ENCODE results near the gene ST8SIA1.

Gene ST8SIA1

DNA sequence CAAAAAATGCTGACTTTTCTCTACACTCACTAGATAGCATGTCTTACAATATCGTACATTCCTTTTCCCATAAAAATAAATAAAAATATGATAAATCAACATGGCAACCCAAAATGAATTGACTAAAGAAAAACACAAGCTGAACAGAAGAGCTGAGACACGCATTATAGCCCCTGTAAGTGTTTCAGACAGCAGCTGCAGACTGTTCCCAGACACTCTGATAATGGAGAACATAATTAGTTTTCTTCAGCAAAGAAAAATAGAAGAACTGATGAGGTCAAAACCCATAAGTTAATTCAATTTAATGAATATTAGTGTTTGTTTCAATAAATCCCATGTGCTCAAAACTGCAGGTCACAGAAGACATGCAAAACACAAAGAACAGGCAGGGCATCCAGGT, 23.8 kb downstream of the ST8SIA1 start:
- POLR2A ChIA-PET = interaction anchor here (0.5 kb wide), 1 partner anchor 627 kb away, joined by 3 read pairs; no protein-coding TSS in a partner anchor
- CTCF ChIA-PET = no interaction called here
- TF ChIP-seq, protein P1, sequence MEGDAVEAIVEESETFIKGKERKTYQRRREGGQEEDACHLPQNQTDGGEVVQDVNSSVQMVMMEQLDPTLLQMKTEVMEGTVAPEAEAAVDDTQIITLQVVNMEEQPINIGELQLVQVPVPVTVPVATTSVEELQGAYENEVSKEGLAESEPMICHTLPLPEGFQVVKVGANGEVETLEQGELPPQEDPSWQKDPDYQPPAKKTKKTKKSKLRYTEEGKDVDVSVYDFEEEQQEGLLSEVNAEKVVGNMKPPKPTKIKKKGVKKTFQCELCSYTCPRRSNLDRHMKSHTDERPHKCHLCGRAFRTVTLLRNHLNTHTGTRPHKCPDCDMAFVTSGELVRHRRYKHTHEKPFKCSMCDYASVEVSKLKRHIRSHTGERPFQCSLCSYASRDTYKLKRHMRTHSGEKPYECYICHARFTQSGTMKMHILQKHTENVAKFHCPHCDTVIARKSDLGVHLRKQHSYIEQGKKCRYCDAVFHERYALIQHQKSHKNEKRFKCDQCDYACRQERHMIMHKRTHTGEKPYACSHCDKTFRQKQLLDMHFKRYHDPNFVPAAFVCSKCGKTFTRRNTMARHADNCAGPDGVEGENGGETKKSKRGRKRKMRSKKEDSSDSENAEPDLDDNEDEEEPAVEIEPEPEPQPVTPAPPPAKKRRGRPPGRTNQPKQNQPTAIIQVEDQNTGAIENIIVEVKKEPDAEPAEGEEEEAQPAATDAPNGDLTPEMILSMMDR (IDR thresholded peaks at IDR 0.05; ENCODE audit: insufficient read depth, low read length, missing control alignments) = no peak

DNA sequence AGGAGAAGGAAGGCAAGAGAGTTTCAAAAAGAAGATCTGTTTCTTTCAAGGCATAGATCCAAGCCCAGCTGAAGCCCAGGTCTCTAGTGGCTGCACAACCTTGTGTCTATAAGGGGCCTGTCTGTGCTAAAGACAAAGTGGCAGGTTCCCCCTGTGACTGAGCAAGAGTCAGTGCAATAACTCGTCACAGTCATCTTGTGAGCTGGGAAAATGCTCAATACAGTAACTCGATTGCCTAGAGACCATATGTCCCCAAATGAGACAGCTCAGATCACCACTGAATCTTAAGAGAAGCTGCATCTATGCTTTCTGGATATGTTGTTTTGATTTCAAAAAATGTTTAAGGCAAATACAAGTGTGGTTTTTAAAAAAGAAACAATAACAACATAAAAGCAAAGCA, 24.2 kb downstream of the ST8SIA1 start:
- ChIA-PET POLR2A (interaction anchor here (0.5 kb wide), 1 partner anchor 628 kb away, joined by 3 read pairs; no protein-coding TSS in a partner anchor), CTCF (no interaction called here)
- no peak overlapping the region for H3K4me3 ChIP-seq (ENCODE audit: low read depth, low read length)
- no peak for DNase-seq (ENCODE audit: low read depth, low spot score)
- TF ChIP-seq, protein P1 (IDR thresholded peaks at IDR 0.05; ENCODE audit: insufficient read depth, low read length, missing control alignments) = no peak

More for the DNA sequence above, 23.8 kb downstream of the ST8SIA1 start:
- no peak for DNase-seq (ENCODE audit: low read depth, low spot score)
- H3K4me3 ChIP-seq (ENCODE audit: low read depth, low read length) = no peak overlapping the region

DNA sequence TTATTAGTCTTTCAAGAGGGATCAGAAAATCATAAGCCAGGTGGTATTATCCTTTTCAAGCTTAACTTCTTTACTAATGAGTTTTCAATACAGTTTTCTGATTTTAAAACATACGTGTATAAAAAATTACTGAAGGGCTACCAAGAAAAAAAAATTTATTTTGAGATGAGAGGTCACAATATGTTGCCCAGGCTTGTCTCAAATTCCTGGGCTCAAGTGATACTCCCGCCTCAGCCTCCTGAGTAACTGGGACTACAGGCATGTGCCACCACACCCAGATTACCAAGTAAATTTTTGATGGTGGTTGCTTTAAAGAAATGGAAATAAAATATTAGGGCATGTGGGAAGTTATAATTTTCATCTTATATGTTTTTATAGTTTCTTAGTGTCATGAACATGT, 26.7 kb downstream of the ST8SIA1 start:
- POLR2A ChIA-PET = no interaction called here
- TF ChIP-seq, protein P1 (IDR thresholded peaks at IDR 0.05; ENCODE audit: insufficient read depth, low read length, missing control alignments) = no peak

DNA sequence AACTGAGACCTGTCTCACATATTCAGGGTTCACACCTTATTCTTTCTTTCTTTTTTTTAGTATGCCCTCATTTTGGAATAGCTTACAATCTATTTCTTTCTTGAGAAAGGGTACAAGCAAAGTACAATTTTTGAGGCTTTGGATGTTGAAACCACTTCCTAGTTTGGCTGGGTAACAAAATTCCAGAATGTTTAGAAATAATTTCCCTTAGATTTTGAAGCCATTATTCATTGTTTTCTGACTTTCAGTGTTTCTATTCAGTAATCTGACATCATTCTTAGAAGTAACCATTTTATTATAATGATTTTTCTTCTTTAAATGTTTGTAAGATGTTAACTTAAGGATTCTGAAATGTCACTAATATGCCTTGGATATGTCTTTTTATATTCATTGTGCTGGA, 28.2 kb downstream of the ST8SIA1 start:
- ChIA-PET POLR2A (no interaction called here), CTCF (interaction anchor here (0.8 kb wide), 1 partner anchor 30 kb away, joined by 3 read pairs; no protein-coding TSS in a partner anchor)
- DNase-seq (ENCODE audit: low read depth, low spot score) = no peak
- H3K4me3 ChIP-seq (ENCODE audit: low read depth, low read length) = no peak overlapping the region
- TF ChIP-seq, protein P1 (IDR thresholded peaks at IDR 0.05; ENCODE audit: insufficient read depth, low read length, missing control alignments) = no peak

More for the DNA sequence above, 26.7 kb downstream of the ST8SIA1 start:
- CTCF ChIA-PET = interaction anchor here (1.0 kb wide), 1 partner anchor 225 kb away, joined by 3 read pairs; no protein-coding TSS in a partner anchor
- H3K4me3 ChIP-seq (ENCODE audit: low read depth, low read length) = no peak overlapping the region
- no peak for DNase-seq (ENCODE audit: low read depth, low spot score)

DNA sequence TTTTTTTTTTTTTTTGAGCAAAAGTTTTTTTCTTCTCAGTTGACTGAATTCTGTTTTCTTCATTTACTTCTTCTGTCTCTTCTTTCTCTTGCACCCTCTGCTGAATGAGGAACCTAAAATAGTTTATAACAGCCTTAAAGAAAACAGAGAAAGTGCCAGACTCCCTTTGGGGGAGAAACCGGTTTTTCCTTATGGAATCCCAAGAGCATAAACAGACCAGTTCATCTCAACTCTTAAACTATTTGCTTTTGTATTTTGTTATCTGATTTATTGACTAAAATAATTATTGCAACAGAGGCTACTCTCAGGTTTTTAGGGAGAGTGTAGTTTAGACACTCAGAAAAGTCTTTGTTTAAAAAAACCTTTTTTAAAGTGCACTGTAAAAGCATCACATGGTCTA, 30.2 kb downstream of the ST8SIA1 start:
- ChIA-PET CTCF (no interaction called here), POLR2A (no interaction called here)
- no peak for DNase-seq (ENCODE audit: low read depth, low spot score)
- TF ChIP-seq, protein P1 (IDR thresholded peaks at IDR 0.05; ENCODE audit: insufficient read depth, low read length, missing control alignments) = no peak
- H3K4me3 ChIP-seq (ENCODE audit: low read depth, low read length) = no peak overlapping the region

DNA sequence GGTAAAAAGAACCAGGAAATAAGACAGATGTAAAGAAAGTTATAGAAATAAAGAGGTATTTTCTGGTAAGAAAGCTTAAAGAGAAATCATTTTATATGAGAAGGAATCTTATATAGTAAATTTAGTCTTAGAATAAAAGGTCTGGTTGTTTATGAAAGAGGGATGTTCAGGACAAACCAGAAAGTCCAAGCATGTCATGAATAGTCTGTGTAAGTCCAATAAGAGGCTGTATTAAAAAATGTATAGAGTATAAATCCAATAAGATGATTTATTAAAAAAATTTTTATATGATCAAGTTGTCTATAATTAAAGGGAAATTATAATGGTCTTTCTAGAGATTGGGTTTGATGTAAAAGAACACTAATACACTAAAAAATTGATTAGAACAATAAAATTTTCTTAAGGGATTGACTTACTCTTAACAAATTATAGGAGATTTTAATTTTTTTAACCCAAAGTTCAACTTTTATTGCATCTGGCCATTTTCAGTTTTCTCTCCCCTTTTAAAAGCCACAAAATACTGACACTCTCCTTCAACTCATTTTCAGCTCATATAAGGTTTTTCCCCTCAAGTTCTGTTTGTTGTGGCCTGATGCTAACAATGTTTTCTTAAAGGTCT, 35.1 kb downstream of the ST8SIA1 start:
- ChIA-PET POLR2A (no interaction called here), CTCF (no interaction called here)
- H3K4me3 ChIP-seq (ENCODE audit: low read depth, low read length) = no peak overlapping the region
- TF ChIP-seq, protein P1 (IDR thresholded peaks at IDR 0.05; ENCODE audit: insufficient read depth, low read length, missing control alignments) = no peak
- DNase-seq (ENCODE audit: low read depth, low spot score) = no peak
